Osteoblast (primary cell): ENCODE results near the gene DIP2C. TPM values are rescaled to one million over a fixed set of nuclear protein-coding genes. Genes with fewer than 3 reads are reported as not detected.
"Not testable (repeated sequence)": the region's sequence is repeated elsewhere in the genome, so short reads cannot be mapped to it uniquely, and the experiment has no call there.

Experiments used
- DNase-seq: peaks from one replicate; pipeline ENCODE4 v3.0.0; 2011; ENCODE audit warnings: low spot score, mixed read lengths; ENCODE audit not compliant: insufficient read length; ENCODE audit errors: missing footprints
- H2AFZ ChIP-seq: 2 replicates; pipeline ENCODE4 v1.6.0; 2011; ENCODE audit warnings: mild to moderate bottlenecking, low read length
- H3K27ac ChIP-seq: 2 replicates; pipeline ENCODE4 v1.5.1; 2011; ENCODE audit warnings: mild to moderate bottlenecking, low read depth, low read length, moderate library complexity
- H3K27me3 ChIP-seq: 2 replicates; pipeline ENCODE4 v1.6.0; 2012; ENCODE audit warnings: mild to moderate bottlenecking, control low read depth, inconsistent platforms, low read length, moderate library complexity; ENCODE audit not compliant: insufficient read depth
- H3K36me3 ChIP-seq: 2 replicates; pipeline ENCODE4 v1.5.1; 2011; ENCODE audit warnings: mild to moderate bottlenecking, low read length, control low read depth, moderate library complexity; ENCODE audit not compliant: insufficient read depth
- H3K4me1 ChIP-seq: 2 replicates; pipeline ENCODE4 v1.5.1; 2011; ENCODE audit warnings: mild to moderate bottlenecking, low read length, control low read depth, moderate library complexity; ENCODE audit not compliant: insufficient read depth
- H3K4me2 ChIP-seq: 2 replicates; pipeline ENCODE4 v1.6.0; 2011; ENCODE audit warnings: mild to moderate bottlenecking, low read length; ENCODE audit not compliant: insufficient read depth
- H3K4me3 ChIP-seq: fragments of 200-600 bp; sonication (generic); 3 replicates; pipeline ENCODE4 v1.5.1; 2012; ENCODE audit warnings: mild to moderate bottlenecking, low read length, inconsistent platforms; ENCODE audit not compliant: insufficient read depth
- H3K79me2 ChIP-seq: 2 replicates; pipeline ENCODE4 v1.6.0; 2012; ENCODE audit warnings: mild to moderate bottlenecking, low read length, control low read depth, inconsistent platforms; ENCODE audit not compliant: insufficient read depth
- H3K9me3 ChIP-seq: 2 replicates; pipeline ENCODE4 v1.5.1; 2011; ENCODE audit warnings: low read depth, low read length, control low read depth
- H4K20me1 ChIP-seq: 2 replicates; pipeline ENCODE4 v1.6.0; 2012; ENCODE audit warnings: mild to moderate bottlenecking, low read length, control low read depth; ENCODE audit not compliant: insufficient read depth
- total RNA-seq: library from RNA; depleted of rRNA; stranded (reverse); fragments of >200 nt; gene quantifications from 2 replicates; pipeline ENCODE4 v1.2.3, GENCODE V29; 2012
- TF ChIP-seq, protein P1 (sequence below): IDR thresholded peaks from 2 replicates; pipeline ENCODE4 v1.5.1; 2011; ENCODE audit warnings: mild to moderate bottlenecking, low read depth, low read length, moderate library complexity; ENCODE audit errors: extremely low read depth

Gene DIP2C
- total RNA-seq, 1 donor = 36.9 TPM

DNA sequence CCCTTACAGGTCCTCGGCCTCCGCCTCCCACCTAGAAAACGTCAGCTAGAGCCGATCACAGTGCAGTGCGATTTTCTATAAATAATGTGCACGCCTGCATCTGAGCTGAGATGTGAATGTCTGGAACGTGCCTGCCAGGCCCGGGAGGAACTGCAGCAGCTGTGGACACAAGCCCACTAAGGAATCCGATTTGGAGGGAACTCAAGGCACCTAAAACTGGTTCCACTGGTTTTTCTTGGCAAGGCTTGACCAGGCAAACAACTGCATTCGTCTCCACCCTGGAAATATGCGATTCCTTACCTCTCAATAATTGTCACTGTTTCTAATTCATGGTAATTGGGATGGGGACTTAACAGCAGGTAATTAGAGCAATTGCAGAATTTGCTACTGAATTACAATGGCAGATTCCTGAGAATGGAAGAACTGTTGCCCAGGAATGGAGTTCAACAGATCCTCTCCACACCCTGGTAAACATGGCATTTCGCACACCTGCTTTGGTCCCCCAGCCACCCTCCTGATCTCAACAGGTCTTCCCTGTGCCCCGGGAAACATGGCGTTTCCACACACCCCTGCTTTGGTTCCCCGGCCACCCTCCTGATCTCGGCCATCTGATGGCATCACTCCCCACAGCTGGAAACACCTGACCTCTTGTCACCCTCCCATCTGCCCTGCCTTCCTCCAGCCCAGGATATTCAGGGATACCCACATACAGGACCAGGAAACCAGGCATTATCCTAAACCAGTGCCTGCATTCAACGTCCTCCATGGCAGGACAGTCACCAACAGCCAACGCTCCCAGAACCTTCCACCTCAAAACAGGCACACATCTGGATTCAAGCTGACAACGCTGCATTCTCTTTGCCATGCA, 76.0 kb downstream of the DIP2C start:
- no peaks in the 10 kb centered on the region for H3K9me3 ChIP-seq
- H3K4me2 ChIP-seq = no peak overlapping the region
- peaks cover 75% of the 10 kb centered on the region for H3K79me2 ChIP-seq
- no peak overlapping the region for H2AFZ ChIP-seq
- H3K27me3 ChIP-seq = no peaks in the 10 kb centered on the region
- no peak overlapping the region for H3K27ac ChIP-seq
- no peak for DNase-seq
- TF ChIP-seq, protein P1, sequence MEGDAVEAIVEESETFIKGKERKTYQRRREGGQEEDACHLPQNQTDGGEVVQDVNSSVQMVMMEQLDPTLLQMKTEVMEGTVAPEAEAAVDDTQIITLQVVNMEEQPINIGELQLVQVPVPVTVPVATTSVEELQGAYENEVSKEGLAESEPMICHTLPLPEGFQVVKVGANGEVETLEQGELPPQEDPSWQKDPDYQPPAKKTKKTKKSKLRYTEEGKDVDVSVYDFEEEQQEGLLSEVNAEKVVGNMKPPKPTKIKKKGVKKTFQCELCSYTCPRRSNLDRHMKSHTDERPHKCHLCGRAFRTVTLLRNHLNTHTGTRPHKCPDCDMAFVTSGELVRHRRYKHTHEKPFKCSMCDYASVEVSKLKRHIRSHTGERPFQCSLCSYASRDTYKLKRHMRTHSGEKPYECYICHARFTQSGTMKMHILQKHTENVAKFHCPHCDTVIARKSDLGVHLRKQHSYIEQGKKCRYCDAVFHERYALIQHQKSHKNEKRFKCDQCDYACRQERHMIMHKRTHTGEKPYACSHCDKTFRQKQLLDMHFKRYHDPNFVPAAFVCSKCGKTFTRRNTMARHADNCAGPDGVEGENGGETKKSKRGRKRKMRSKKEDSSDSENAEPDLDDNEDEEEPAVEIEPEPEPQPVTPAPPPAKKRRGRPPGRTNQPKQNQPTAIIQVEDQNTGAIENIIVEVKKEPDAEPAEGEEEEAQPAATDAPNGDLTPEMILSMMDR = no peak
- no peak overlapping the region for H3K4me3 ChIP-seq
- H4K20me1 ChIP-seq = peaks cover 29% of the 10 kb centered on the region
- no peaks in the 10 kb centered on the region for H3K36me3 ChIP-seq
- peaks cover 38% of the 10 kb centered on the region for H3K4me1 ChIP-seq

DNA sequence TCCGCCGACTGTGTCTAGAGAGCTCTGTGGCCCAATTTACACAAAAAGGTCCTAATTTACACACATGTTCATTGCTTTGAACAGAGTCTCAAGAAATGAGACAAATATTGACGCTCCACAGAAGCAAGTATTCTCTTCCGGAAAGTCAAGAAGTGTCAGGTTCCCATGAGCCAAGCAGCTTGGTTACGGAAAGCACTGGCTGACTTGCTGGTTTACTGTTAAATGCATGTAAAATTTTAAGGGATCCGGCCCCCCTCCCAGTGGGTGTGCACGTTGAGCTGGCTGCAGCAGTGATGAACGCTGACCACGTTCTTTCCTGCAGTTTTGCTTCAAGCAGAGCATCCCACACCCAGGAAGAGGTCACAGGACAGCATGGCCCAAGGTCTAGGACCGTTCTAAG, 76.8 kb downstream of the DIP2C start:
- Histone ChIP-seq H3K36me3 (no peaks in the 10 kb centered on the region), H4K20me1 (peaks cover 29% of the 10 kb centered on the region), H2AFZ (no peak overlapping the region), H3K4me1 (peaks cover 38% of the 10 kb centered on the region), H3K4me2 (no peak overlapping the region), H3K4me3 (no peak overlapping the region), H3K9me3 (no peaks in the 10 kb centered on the region), H3K79me2 (peaks cover 70% of the 10 kb centered on the region), H3K27ac (no peak overlapping the region), H3K27me3 (no peaks in the 10 kb centered on the region)
- TF ChIP-seq, protein P1 = no peak
- no peak for DNase-seq

DNA sequence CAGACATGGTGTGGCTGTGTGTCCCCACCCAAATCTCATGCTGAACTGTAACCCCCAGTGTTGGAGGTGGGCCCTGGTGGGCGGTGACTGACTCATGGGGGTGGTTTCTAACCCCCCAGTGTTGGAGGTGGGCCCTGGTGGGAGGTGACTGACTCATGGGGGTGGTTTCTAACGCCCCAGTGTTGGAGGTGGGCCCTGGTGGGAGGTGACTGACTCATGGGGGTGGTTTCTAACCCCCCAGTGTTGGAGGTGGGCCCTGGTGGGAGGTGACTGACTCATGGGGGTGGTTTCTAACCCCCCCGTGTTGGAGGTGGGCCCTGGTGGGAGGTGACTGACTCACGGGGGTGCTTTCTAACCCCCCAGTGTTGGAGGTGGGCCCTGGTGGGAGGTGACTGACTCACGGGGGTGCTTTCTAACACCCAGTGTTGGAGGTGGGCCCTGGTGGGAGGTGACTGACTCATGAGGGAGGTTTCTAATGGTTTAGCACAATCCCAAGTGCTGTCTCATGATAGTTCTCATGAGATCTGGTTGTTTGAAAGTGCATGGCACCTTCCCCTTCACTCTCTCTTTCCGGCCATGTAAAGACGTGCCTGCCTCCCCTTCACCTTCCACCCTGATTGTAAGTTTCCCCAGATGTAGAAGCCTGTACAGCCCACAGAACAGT, 78.7 kb downstream of the DIP2C start:
- not testable (repeated sequence) for DNase-seq, H3K27me3 ChIP-seq, H3K36me3 ChIP-seq, H2AFZ ChIP-seq, H3K9me3 ChIP-seq
- Histone ChIP-seq H3K4me2 (peak overlapping the region; percentile 48), H3K4me1 (peaks cover 34% of the 10 kb centered on the region), H4K20me1 (peaks cover 21% of the 10 kb centered on the region), H3K79me2 (peaks cover 70% of the 10 kb centered on the region), H3K4me3 (peak overlapping the region; percentile 21), H3K27ac (peak overlapping the region; percentile 90)

DNA sequence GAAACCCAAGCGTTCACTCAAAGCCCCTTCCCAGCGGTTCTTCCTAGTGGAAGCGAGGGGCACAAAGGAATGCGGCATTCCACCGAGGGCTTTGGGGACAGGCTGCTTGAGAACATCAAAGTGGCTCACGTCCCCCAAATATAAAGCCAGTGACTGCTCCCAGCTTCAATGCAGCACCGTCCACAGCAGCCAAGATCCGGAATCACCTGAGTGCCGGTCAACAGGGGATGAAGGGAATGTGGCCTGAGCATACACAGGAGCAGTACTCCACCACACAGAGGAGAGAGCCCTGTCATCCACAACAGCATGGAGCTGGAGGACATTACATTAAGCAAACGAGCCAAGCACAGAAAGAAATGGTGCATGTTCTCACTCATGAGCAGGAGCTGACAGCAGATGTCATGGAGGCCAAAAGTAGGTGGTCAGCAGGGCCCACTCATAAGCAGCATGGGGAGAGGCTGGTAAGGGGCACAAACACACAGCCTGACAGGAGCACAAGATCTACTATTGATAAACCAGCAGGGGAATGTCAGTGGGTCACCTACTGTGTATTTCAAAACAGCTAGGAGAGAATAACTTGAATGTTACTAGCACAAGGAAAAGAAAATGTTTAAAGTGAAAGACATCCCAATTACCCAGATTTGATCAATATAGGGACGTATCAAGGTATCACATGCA, 79.5 kb downstream of the DIP2C start:
- H3K4me1 ChIP-seq = peaks cover 27% of the 10 kb centered on the region
- H3K4me3 ChIP-seq = no peak overlapping the region
- H3K4me2 ChIP-seq = no peak overlapping the region
- no peaks in the 10 kb centered on the region for H3K36me3 ChIP-seq
- DNase-seq = no peak
- no peaks in the 10 kb centered on the region for H3K9me3 ChIP-seq
- no peaks in the 10 kb centered on the region for H3K27me3 ChIP-seq
- H2AFZ ChIP-seq = no peak overlapping the region
- TF ChIP-seq, protein P1 = no peak
- peak overlapping the region; percentile 90 for H3K27ac ChIP-seq
- peaks cover 17% of the 10 kb centered on the region for H4K20me1 ChIP-seq
- peaks cover 70% of the 10 kb centered on the region for H3K79me2 ChIP-seq
